Measurements from ENCODE around the gene IL6ST. TPM values are rescaled to one million over a fixed set of nuclear protein-coding genes. Genes with fewer than 3 reads are reported as not detected.

The IL6ST gene
- total and polyA plus RNA-seq, 2 donors (not counting 1 experiment from before 2014, with no cell fraction given): 768 to 978 TPM

GRCh38 chr5:55925181-55925580 is 69.6 kb downstream of the IL6ST start:
- no peak overlapping the region for H2AFZ ChIP-seq (ENCODE audit: low read length)

GRCh38 chr5:55924744-55925143 is 70.0 kb downstream of the IL6ST start:
- H3K79me2 ChIP-seq (ENCODE audit: control insufficient read depth, insufficient read depth, low read length): no peaks in the 10 kb centered on the region
- no peaks in the 10 kb centered on the region for H3K36me3 ChIP-seq (ENCODE audit: control insufficient read depth, insufficient read depth, low read length)
- H3K27ac ChIP-seq (ENCODE audit: insufficient read depth, low read length): no peak overlapping the region
- no peak overlapping the region for H2AFZ ChIP-seq (ENCODE audit: low read length)
- no peak for TF ChIP-seq CTCF (conservative IDR thresholded peaks at IDR 0.05 in 1 of 2, IDR thresholded peaks at IDR 0.05 in 1 of 2; ENCODE audit: low read depth in 1 of 2, low read length in 2 of 2)
- TF ChIP-seq EZH2 (IDR thresholded peaks at IDR 0.05; ENCODE audit: low read length, missing control alignments): no peak
- H3K9ac ChIP-seq (ENCODE audit: insufficient read depth, low read length): no peak overlapping the region
- no peaks in the 10 kb centered on the region for H3K27me3 ChIP-seq (ENCODE audit: control insufficient read depth, insufficient read depth, low read length)
- no peak overlapping the region for H3K4me2 ChIP-seq (ENCODE audit: extremely low read depth, insufficient read depth, low read length)
- no peaks in the 10 kb centered on the region for H3K9me3 ChIP-seq (ENCODE audit: control insufficient read depth, insufficient read depth, low read depth, low read length)
- H3K4me3 ChIP-seq (replicated peaks in 1 of 4; ENCODE audit: control extremely low read depth in 1 of 4, insufficient read depth in 1 of 4, low read depth in 3 of 4, low read length in 4 of 4): no peak overlapping the region
- no peaks in the 10 kb centered on the region for H4K20me1 ChIP-seq (ENCODE audit: control insufficient read depth, extremely low read depth, insufficient read depth, low read length)
- no peak for DNase-seq (ENCODE audit: low read depth in 2 of 2)
- no peaks in the 10 kb centered on the region for H3K4me1 ChIP-seq (ENCODE audit: control insufficient read depth, extremely low read depth, insufficient read depth, low read length)

More at GRCh38 chr5:55925181-55925580, 69.6 kb downstream of the IL6ST start:
- H3K36me3 ChIP-seq (ENCODE audit: control insufficient read depth, insufficient read depth, low read length): no peaks in the 10 kb centered on the region
- H3K27ac ChIP-seq (ENCODE audit: insufficient read depth, low read length): no peak overlapping the region
- H3K9me3 ChIP-seq (ENCODE audit: control insufficient read depth, insufficient read depth, low read depth, low read length): no peaks in the 10 kb centered on the region
- no peaks in the 10 kb centered on the region for H3K4me1 ChIP-seq (ENCODE audit: control insufficient read depth, extremely low read depth, insufficient read depth, low read length)
- TF ChIP-seq EZH2 (IDR thresholded peaks at IDR 0.05; ENCODE audit: low read length, missing control alignments): no peak
- TF ChIP-seq CTCF (conservative IDR thresholded peaks at IDR 0.05 in 1 of 2, IDR thresholded peaks at IDR 0.05 in 1 of 2; ENCODE audit: low read depth in 1 of 2, low read length in 2 of 2): no peak
- H4K20me1 ChIP-seq (ENCODE audit: control insufficient read depth, extremely low read depth, insufficient read depth, low read length): no peaks in the 10 kb centered on the region
- no peak overlapping the region for H3K4me2 ChIP-seq (ENCODE audit: extremely low read depth, insufficient read depth, low read length)
- H3K79me2 ChIP-seq (ENCODE audit: control insufficient read depth, insufficient read depth, low read length): no peaks in the 10 kb centered on the region
- DNase-seq (ENCODE audit: low read depth in 2 of 2): no peak
- no peak overlapping the region for H3K4me3 ChIP-seq (replicated peaks in 1 of 4; ENCODE audit: control extremely low read depth in 1 of 4, insufficient read depth in 1 of 4, low read depth in 3 of 4, low read length in 4 of 4)
- H3K27me3 ChIP-seq (ENCODE audit: control insufficient read depth, insufficient read depth, low read length): no peaks in the 10 kb centered on the region
- no peak overlapping the region for H3K9ac ChIP-seq (ENCODE audit: insufficient read depth, low read length)

GRCh38 chr5:55923865-55924500 is 70.8 kb downstream of the IL6ST start:
- Histone ChIP-seq H3K79me2 (ENCODE audit: control insufficient read depth, insufficient read depth, low read length) (no peaks in the 10 kb centered on the region), H3K4me1 (ENCODE audit: control insufficient read depth, extremely low read depth, insufficient read depth, low read length) (no peaks in the 10 kb centered on the region), H3K27me3 (ENCODE audit: control insufficient read depth, insufficient read depth, low read length) (no peaks in the 10 kb centered on the region), H3K9me3 (ENCODE audit: control insufficient read depth, insufficient read depth, low read depth, low read length) (no peaks in the 10 kb centered on the region), H3K36me3 (ENCODE audit: control insufficient read depth, insufficient read depth, low read length) (no peaks in the 10 kb centered on the region), H3K4me2 (ENCODE audit: extremely low read depth, insufficient read depth, low read length) (no peak overlapping the region), H4K20me1 (ENCODE audit: control insufficient read depth, extremely low read depth, insufficient read depth, low read length) (no peaks in the 10 kb centered on the region), H3K4me3 (replicated peaks in 1 of 4; ENCODE audit: control extremely low read depth in 1 of 4, insufficient read depth in 1 of 4, low read depth in 3 of 4, low read length in 4 of 4) (no peak overlapping the region), H3K27ac (ENCODE audit: insufficient read depth, low read length) (no peak overlapping the region), H3K9ac (ENCODE audit: insufficient read depth, low read length) (no peak overlapping the region), H2AFZ (ENCODE audit: low read length) (no peak overlapping the region)
- no peak for DNase-seq (ENCODE audit: low read depth in 2 of 2)
- TF ChIP-seq EZH2 (IDR thresholded peaks at IDR 0.05; ENCODE audit: low read length, missing control alignments) (no peak), CTCF (conservative IDR thresholded peaks at IDR 0.05 in 1 of 2, IDR thresholded peaks at IDR 0.05 in 1 of 2; ENCODE audit: low read depth in 1 of 2, low read length in 2 of 2) (no peak)

All from fibroblast of lung (primary cell).